ENCODE data around the gene ZNF865. TPM values are rescaled to one million over a fixed set of nuclear protein-coding genes. Genes with fewer than 3 reads are reported as not detected.
A peak's percentile ranks its signal among the peaks of the same experiment; 100 is the strongest.

The ZNF865 gene
- total and polyA plus RNA-seq, 2 donors (not counting 3 experiments of a cell fraction or from before 2014, with no cell fraction given) = 4.0 to 10.1 TPM

- no peak for DNase-seq (ENCODE audit: low read depth, low spot score)
- H3K79me2 ChIP-seq (ENCODE audit: control insufficient read depth, insufficient read depth, low read length) = peaks cover 4% of the 10 kb centered on the region
- H3K27ac ChIP-seq (ENCODE audit: insufficient read depth, low read depth, low read length) = no peak overlapping the region
- intact Hi-C loops (cut with micrococcal nuclease) = no loop called here
- H3K9me3 ChIP-seq (replicated peaks; ENCODE audit: control insufficient read depth, insufficient read depth, low read length) = no peaks in the 10 kb centered on the region
- dilution Hi-C loops (cut with MboI; ENCODE audit: extremely low pct_ligation_motif_present, low sequenced_read_pairs) = no loop called here
- H3K4me1 ChIP-seq (ENCODE audit: control insufficient read depth, extremely low read depth, insufficient read depth, low read length) = peaks cover 2% of the 10 kb centered on the region
- no peak for TF ChIP-seq JUN (IDR thresholded peaks at IDR 0.05; ENCODE audit: borderline replicate concordance, insufficient read depth, insufficient read length, low read depth)
- TF ChIP-seq MAX (IDR thresholded peaks at IDR 0.05; ENCODE audit: insufficient read depth, insufficient read length) = no peak
- TF ChIP-seq FOS (IDR thresholded peaks at IDR 0.05; ENCODE audit: borderline replicate concordance, insufficient read depth, low read length) = no peak
- no peak for TF ChIP-seq EZH2 (IDR thresholded peaks at IDR 0.05; ENCODE audit: borderline replicate concordance, low read depth, low read length, severe bottlenecking)
- no peaks in the 10 kb centered on the region for H4K20me1 ChIP-seq (replicated peaks; ENCODE audit: control insufficient read depth, extremely low read depth, insufficient read depth, low read length)
- H3K9me1 ChIP-seq (replicated peaks; ENCODE audit: control insufficient read depth, extremely low read depth, insufficient read depth, low read length) = no peaks in the 10 kb centered on the region
- no peaks in the 10 kb centered on the region for H3K27me3 ChIP-seq (ENCODE audit: control insufficient read depth in 2 of 2, insufficient read depth in 2 of 2, low read length in 2 of 2)
- H3K9ac ChIP-seq (replicated peaks; ENCODE audit: extremely low read depth, insufficient read depth, low read length) = no peak overlapping the region
- H2AFZ ChIP-seq (ENCODE audit: low read depth, low read length) = no peak overlapping the region
- peaks cover 2 to 22% of the 10 kb centered on the region in 2 experiments for H3K36me3 ChIP-seq (ENCODE audit: control insufficient read depth in 2 of 2, extremely low read depth in 1 of 2, insufficient read depth in 2 of 2, low read length in 2 of 2)
- FAIRE-seq = no peak
- BruUV-seq (replicated peaks) = no TSS peak
- ChIA-PET POLR2A (no interaction called here), CTCF (no interaction called here)
- H3K4me2 ChIP-seq (ENCODE audit: insufficient read depth, low read length) = no peak overlapping the region
- no peak overlapping the region for H3K4me3 ChIP-seq (replicated peaks in 1 of 3; ENCODE audit: insufficient read depth in 1 of 3, low read depth in 1 of 3, low read length in 3 of 3)
These were observed 11.0 kb downstream of the ZNF865 start for GRCh38 chr19:55616395-55616875.

- no TSS peak for BruUV-seq (replicated peaks)
These were observed 12.0 kb downstream of the ZNF865 start for GRCh38 chr19:55617426-55617825.

More at GRCh38 chr19:55617426-55617825, 12.0 kb downstream of the ZNF865 start:
- H3K9me3 ChIP-seq (replicated peaks; ENCODE audit: control insufficient read depth, insufficient read depth, low read length) = no peaks in the 10 kb centered on the region
- FAIRE-seq = peak; percentile 44
- dilution Hi-C loops (cut with MboI; ENCODE audit: extremely low pct_ligation_motif_present, low sequenced_read_pairs) (no loop called here), intact Hi-C loops (cut with micrococcal nuclease) (no loop called here)
- CTCF ChIA-PET = interaction anchor here (0.6 to 1.9 kb wide), 5 partner anchors 11 to 329 kb away, joined by 3 to 8 read pairs (median 4); no protein-coding TSS in a partner anchor
- peaks cover 2% of the 10 kb centered on the region for H3K4me1 ChIP-seq (ENCODE audit: control insufficient read depth, extremely low read depth, insufficient read depth, low read length)
- H4K20me1 ChIP-seq (replicated peaks; ENCODE audit: control insufficient read depth, extremely low read depth, insufficient read depth, low read length) = no peaks in the 10 kb centered on the region
- peaks cover 2% of the 10 kb centered on the region for H3K79me2 ChIP-seq (ENCODE audit: control insufficient read depth, insufficient read depth, low read length)
- no peak overlapping the region for H3K9ac ChIP-seq (replicated peaks; ENCODE audit: extremely low read depth, insufficient read depth, low read length)
- POLR2A ChIA-PET = interaction anchor here (1.3 kb wide), 2 partner anchors 12 to 18 kb away, joined by 3 to 5 read pairs; partner anchors contain the start of genes FIZ1 and ZNF865
- H3K4me3 ChIP-seq (replicated peaks in 1 of 3; ENCODE audit: insufficient read depth in 1 of 3, low read depth in 1 of 3, low read length in 3 of 3) = no peak overlapping the region
- H3K36me3 ChIP-seq (ENCODE audit: control insufficient read depth in 2 of 2, extremely low read depth in 1 of 2, insufficient read depth in 2 of 2, low read length in 2 of 2) = peaks cover 2 to 23% of the 10 kb centered on the region in 2 experiments
- no peak overlapping the region for H3K4me2 ChIP-seq (ENCODE audit: insufficient read depth, low read length)
- H3K9me1 ChIP-seq (replicated peaks; ENCODE audit: control insufficient read depth, extremely low read depth, insufficient read depth, low read length) = no peaks in the 10 kb centered on the region
- no peak overlapping the region for H2AFZ ChIP-seq (ENCODE audit: low read depth, low read length)
- TF ChIP-seq CTCF (IDR thresholded peaks at IDR 0.05; ENCODE audit: extremely low read depth in 1 of 2, insufficient read depth in 1 of 2, low read depth in 1 of 2, low read length in 2 of 2) (no peak), EZH2 (IDR thresholded peaks at IDR 0.05; ENCODE audit: borderline replicate concordance, low read depth, low read length, severe bottlenecking) (no peak), MAX (IDR thresholded peaks at IDR 0.05; ENCODE audit: insufficient read depth, insufficient read length) (no peak), POLR2AphosphoS5 (IDR thresholded peaks at IDR 0.05; ENCODE audit: insufficient read depth, low read depth, low read length) (no peak), POLR2A (IDR thresholded peaks at IDR 0.05; ENCODE audit: low read depth, low read length) (no peak), GATA2 (IDR thresholded peaks at IDR 0.05; ENCODE audit: insufficient read depth, insufficient read length, low read depth, low read length) (no peak), MYC (IDR thresholded peaks at IDR 0.05; ENCODE audit: low read depth, low read length) (no peak), FOS (IDR thresholded peaks at IDR 0.05; ENCODE audit: borderline replicate concordance, insufficient read depth, low read length) (no peak), JUN (IDR thresholded peaks at IDR 0.05; ENCODE audit: borderline replicate concordance, insufficient read depth, insufficient read length, low read depth) (no peak)
- H3K27ac ChIP-seq (ENCODE audit: insufficient read depth, low read depth, low read length) = no peak overlapping the region
- peak; percentile 10 for DNase-seq (ENCODE audit: low read depth, low spot score)
- H3K27me3 ChIP-seq (ENCODE audit: control insufficient read depth in 2 of 2, insufficient read depth in 2 of 2, low read length in 2 of 2) = no peaks in the 10 kb centered on the region
